Measurements from ENCODE around the gene CA10. TPM values are rescaled to one million over a fixed set of nuclear protein-coding genes. Genes with fewer than 3 reads are reported as not detected.

The CA10 gene
- total and polyA plus RNA-seq, 2 donors (not counting 3 experiments of a cell fraction or from before 2014, with no cell fraction given): not detected

GRCh38 chr17:51742571-51742970 lies 415.9 kb downstream of the CA10 start:
- Histone ChIP-seq H3K27me3 (ENCODE audit: control insufficient read depth in 2 of 2, insufficient read depth in 2 of 2, low read length in 2 of 2) (no peaks in the 10 kb centered on the region), H3K9me3 (replicated peaks; ENCODE audit: control insufficient read depth, insufficient read depth, low read length) (no peaks in the 10 kb centered on the region), H3K27ac (ENCODE audit: insufficient read depth, low read depth, low read length) (no peak overlapping the region), H2AFZ (ENCODE audit: low read depth, low read length) (no peak overlapping the region), H3K4me2 (ENCODE audit: insufficient read depth, low read length) (no peak overlapping the region), H3K79me2 (ENCODE audit: control insufficient read depth, insufficient read depth, low read length) (no peaks in the 10 kb centered on the region), H3K4me1 (ENCODE audit: control insufficient read depth, extremely low read depth, insufficient read depth, low read length) (no peaks in the 10 kb centered on the region), H3K9ac (replicated peaks; ENCODE audit: extremely low read depth, insufficient read depth, low read length) (no peak overlapping the region), H3K9me1 (replicated peaks; ENCODE audit: control insufficient read depth, extremely low read depth, insufficient read depth, low read length) (no peaks in the 10 kb centered on the region), H3K36me3 (ENCODE audit: control insufficient read depth in 2 of 2, extremely low read depth in 1 of 2, insufficient read depth in 2 of 2, low read length in 2 of 2) (no peaks in the 10 kb centered on the region), H3K4me3 (replicated peaks in 1 of 3; ENCODE audit: insufficient read depth in 1 of 3, low read depth in 1 of 3, low read length in 3 of 3) (no peak overlapping the region), H4K20me1 (replicated peaks; ENCODE audit: control insufficient read depth, extremely low read depth, insufficient read depth, low read length) (no peaks in the 10 kb centered on the region)
- no TSS peak for BruUV-seq (replicated peaks)
- DNase-seq (ENCODE audit: low read depth, low spot score) (no peak), FAIRE-seq (no peak)
- POLR2A ChIA-PET: no interaction called here
- CTCF ChIA-PET: no interaction called here
- dilution Hi-C loops (cut with MboI; ENCODE audit: extremely low pct_ligation_motif_present, low sequenced_read_pairs): no loop called here
- intact Hi-C loops (cut with micrococcal nuclease): no loop called here
- TF ChIP-seq GATA2 (IDR thresholded peaks at IDR 0.05; ENCODE audit: insufficient read depth, insufficient read length, low read depth, low read length) (no peak), CTCF (IDR thresholded peaks at IDR 0.05; ENCODE audit: extremely low read depth in 1 of 2, insufficient read depth in 1 of 2, low read depth in 1 of 2, low read length in 2 of 2) (no peak), JUN (IDR thresholded peaks at IDR 0.05; ENCODE audit: borderline replicate concordance, insufficient read depth, insufficient read length, low read depth) (no peak), POLR2AphosphoS5 (IDR thresholded peaks at IDR 0.05; ENCODE audit: insufficient read depth, low read depth, low read length) (no peak), MAX (IDR thresholded peaks at IDR 0.05; ENCODE audit: insufficient read depth, insufficient read length) (no peak), FOS (IDR thresholded peaks at IDR 0.05; ENCODE audit: borderline replicate concordance, insufficient read depth, low read length) (no peak)
